B cell (primary cell): ENCODE results near the gene CDK6. TPM values are rescaled to one million over a fixed set of nuclear protein-coding genes. Genes with fewer than 3 reads are reported as not detected.

Experiments
- ATAC-seq: fragments of 200-7000 bp; cut with Tn5 transposase; one replicate; pipeline ENCODE4 v1.10.0; 2021; ENCODE audit warnings: low read depth, mild to moderate bottlenecking, moderate number of reproducible peaks, moderate library complexity
- CTCF ChIA-PET: fragments of 350-600 bp; sonication (Branson Sonifier 250); formaldehyde crosslinking; loops from one replicate; lab custom pipeline; 2021; ENCODE audit warnings: antibody characterized with exemption, inconsistent platforms; lab: Charles Lee
- POLR2A ChIA-PET: fragments of 350-600 bp; sonication (Branson Sonifier 250); formaldehyde crosslinking; loops from one replicate; lab custom pipeline; 2021; ENCODE audit warnings: antibody characterized with exemption; lab: Charles Lee
- DNase-seq: peaks from one replicate; pipeline ENCODE4 v3.0.0; 2013
- H2AFZ ChIP-seq: 2 replicates; pipeline ENCODE4 v1.6.1; 2012; ENCODE audit warnings: mild to moderate bottlenecking, low read depth, low read length; ENCODE audit not compliant: insufficient read depth, poor library complexity, severe bottlenecking
- H3K27ac ChIP-seq, 2 donors: 1 replicate in 1 of 2; 2 replicates in 1 of 2; pipeline ENCODE4 v1.5.1; 2012 to 2013; ENCODE audit warnings: low read length in 2 of 2, mild to moderate bottlenecking in 2 of 2, moderate library complexity in 1 of 2
- H3K27me3 ChIP-seq, 4 experiments: fragments of 200-600 bp in 1 of 4; sonication (generic) in 1 of 4; replicated peaks in 1 of 4; 1 replicate in 2 of 4; 2 replicates in 2 of 4; pipeline versions ENCODE4 v1.6.1 to v1.7.0; 2013 to 2016; ENCODE audit warnings: low read length in 3 of 4, mild to moderate bottlenecking in 2 of 4, mixed read lengths in 1 of 4, moderate library complexity in 1 of 4; ENCODE audit not compliant: insufficient read depth in 4 of 4, control insufficient read depth in 3 of 4; ENCODE audit errors: control extremely low read depth in 1 of 4
- H3K36me3 ChIP-seq, 2 experiments: replicated peaks in 1 of 2; 1 replicate in 1 of 2; 2 replicates in 1 of 2; pipeline versions ENCODE4 v1.6.1 to v1.7.1; 2013; ENCODE audit warnings: low read length in 1 of 2; ENCODE audit not compliant: insufficient read depth in 2 of 2, control insufficient read depth in 1 of 2; ENCODE audit errors: control extremely low read depth in 1 of 2, extremely low read depth in 1 of 2
- H3K4me1 ChIP-seq, 2 donors: fragments of 200-600 bp in 1 of 2; sonication (generic) in 1 of 2; 1 replicate in 1 of 2; 2 replicates in 1 of 2; pipeline versions ENCODE4 v1.5.1 to v1.6.1; 2013 to 2017; ENCODE audit warnings: low read length in 2 of 2; ENCODE audit not compliant: control insufficient read depth in 2 of 2, insufficient read depth in 2 of 2
- H3K4me2 ChIP-seq: replicated peaks from 2 replicates; pipeline ENCODE3; 2012; ENCODE audit warnings: mild to moderate bottlenecking, low read depth, low read length; ENCODE audit not compliant: poor library complexity, severe bottlenecking
- H3K4me3 ChIP-seq, 5 experiments: fragments of 200-600 bp in 1 of 5; sonication (generic) in 1 of 5; 1 replicate in 3 of 5; 2 replicates in 2 of 5; pipeline versions ENCODE4 v1.5.1 to v1.7.0; 2011 to 2016; ENCODE audit warnings: low read length in 4 of 5, mild to moderate bottlenecking in 4 of 5, low read depth in 2 of 5, control low read depth in 1 of 5, moderate library complexity in 1 of 5; ENCODE audit not compliant: insufficient read depth in 1 of 5; ENCODE audit errors: control extremely low read depth in 1 of 5, extremely low read depth in 1 of 5
- H3K79me2 ChIP-seq: fragments of 200-600 bp; sonication (generic); one replicate; pipeline ENCODE4 v1.6.0; 2016; ENCODE audit warnings: low read length; ENCODE audit not compliant: control insufficient read depth, insufficient read depth
- H3K9ac ChIP-seq: fragments of 200-600 bp; sonication (generic); 2 replicates; pipeline ENCODE4 v1.6.1; 2017; ENCODE audit warnings: mild to moderate bottlenecking, low read length, moderate library complexity
- H3K9me3 ChIP-seq, 3 donors: one replicate each; pipeline versions ENCODE4 v1.6.1 to v1.7.1; 2013; ENCODE audit warnings: low read length in 2 of 3; ENCODE audit not compliant: control insufficient read depth in 2 of 3, insufficient read depth in 1 of 3; ENCODE audit errors: control extremely low read depth in 1 of 3
- H4K20me1 ChIP-seq: 2 replicates; pipeline ENCODE4 v1.6.0; 2012; ENCODE audit warnings: mild to moderate bottlenecking, low read length; ENCODE audit not compliant: insufficient read depth, control insufficient read depth, poor library complexity, severe bottlenecking
- H3K27ac Mint-ChIP-seq: one replicate; pipeline ENCODE4 v1.8.0; 2021; ENCODE audit warnings: mixed read lengths
- H3K27me3 Mint-ChIP-seq: one replicate; pipeline ENCODE4 v1.8.0; 2021; ENCODE audit warnings: mixed read lengths
- H3K4me1 Mint-ChIP-seq: one replicate; pipeline ENCODE4 v1.8.0; 2021; ENCODE audit warnings: mixed read lengths
- H3K4me3 Mint-ChIP-seq: one replicate; pipeline ENCODE4 v1.8.0; 2021; ENCODE audit warnings: mixed read lengths
- H3K9me3 Mint-ChIP-seq: one replicate; pipeline ENCODE4 v1.8.0; 2022; ENCODE audit warnings: mixed read lengths; ENCODE audit not compliant: insufficient read depth
- CTCF ChIP-seq: fragments of 200-600 bp; IDR thresholded peaks from one replicate; pipeline ENCODE4 v1.8.0; 2022; ENCODE audit warnings: antibody characterized with exemption, mild to moderate bottlenecking
- EZH2 ChIP-seq: IDR thresholded peaks from 2 replicates; pipeline ENCODE4 v1.6.1; 2012; ENCODE audit warnings: borderline replicate concordance, low read depth, mild to moderate bottlenecking, moderate library complexity, low read length; ENCODE audit not compliant: insufficient read depth, poor library complexity, severe bottlenecking
- WGBS: methylation state at CpG from one replicate; pipeline ENCODE4 v1.1.5; 2013; ENCODE audit warnings: missing lambda C conversion rate; ENCODE audit not compliant: insufficient coverage; 5-methylcytosine and 5-hydroxymethylcytosine counted together
- intact Hi-C: fragments of 100-400 bp; cut with micrococcal nuclease; formaldehyde crosslinking; loops from one replicate; pipeline ENCODE4 v1.10.0; 2022
- polyA plus RNA-seq: library from polyadenylated mRNA; depleted of rRNA; stranded (reverse); fragments of >200 nt; gene quantifications from 2 replicates; pipeline ENCODE4 v1.2.3, GENCODE V29; 2012
- total RNA-seq, 2 donors: library from RNA; stranded (reverse); fragments of 120-200 nt in 1 of 2; gene quantifications; 1 replicate in 1 of 2; 2 replicates in 1 of 2; pipeline versions ENCODE4 v1.2.3 to v1.2.4, GENCODE V29; 2013 to 2022

Gene CDK6
- total and polyA plus RNA-seq, 2 donors (not counting 1 experiment from before 2014, with no cell fraction given) = 3.0 to 14.6 TPM

DNA sequence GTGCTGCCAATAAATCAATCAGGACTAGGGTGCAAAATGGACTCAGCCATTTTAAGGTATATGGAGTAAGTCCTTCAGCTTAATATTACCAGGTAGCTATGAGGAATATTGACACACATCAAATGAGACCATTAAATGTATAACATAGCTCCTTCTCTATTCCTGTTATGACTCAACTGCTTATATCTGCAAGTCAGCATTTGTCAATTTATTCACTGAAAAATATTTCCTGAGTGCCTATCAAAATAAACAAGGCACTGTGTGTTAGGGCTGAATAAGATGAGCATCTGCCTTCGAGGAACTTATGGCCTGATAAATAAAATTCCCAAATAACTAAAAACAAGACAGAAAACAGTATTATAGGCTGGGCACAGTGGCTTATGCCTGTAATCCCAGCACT lies 113.8 kb downstream of the CDK6 start:
- TF ChIP-seq EZH2 (no peak), CTCF (no peak)
- Histone ChIP-seq H3K4me2 (no peak overlapping the region), H3K4me1 (peaks cover 12 to 15% of the 10 kb centered on the region in 2 donors), H3K4me3 (no peak overlapping the region), H3K36me3 (peaks cover 4 to 6% of the 10 kb centered on the region in 2 experiments), H2AFZ (no peak overlapping the region), H3K27me3 (no peaks in the 10 kb centered on the region), H4K20me1 (no peaks in the 10 kb centered on the region), H3K9ac (no peak overlapping the region), H3K27ac (no peak overlapping the region), H3K79me2 (no peaks in the 10 kb centered on the region), H3K9me3 (no peaks in the 10 kb centered on the region)
- ATAC-seq = no peak
- CTCF ChIA-PET = interaction anchor here (1.1 kb wide), 1 partner anchor 9 kb away, joined by 3 read pairs; no protein-coding TSS in a partner anchor
- DNase-seq = no peak
- no peak overlapping the region for H3K4me3 Mint-ChIP-seq
- POLR2A ChIA-PET = no interaction called here
- no peak overlapping the region for H3K27ac Mint-ChIP-seq
- H3K4me1 Mint-ChIP-seq = peaks cover 24% of the 10 kb centered on the region
- H3K27me3 Mint-ChIP-seq = no peaks in the 10 kb centered on the region
- H3K9me3 Mint-ChIP-seq = peaks cover 2% of the 10 kb centered on the region
- whole genome bisulfite sequencing = no CpG with 5 or more reads among the region's 1 CpG
- intact Hi-C loops = no loop called here

GRCh38 chr7:92720604-92721350 lies 115.6 kb downstream of the CDK6 start:
- no peak for TF ChIP-seq CTCF
- TF ChIP-seq EZH2 = no peak
- no peak overlapping the region for H3K4me3 Mint-ChIP-seq

More at GRCh38 chr7:92720604-92721350, 115.6 kb downstream of the CDK6 start:
- Mint-ChIP-seq H3K27me3 (no peaks in the 10 kb centered on the region), H3K9me3 (peaks cover 2% of the 10 kb centered on the region), H3K27ac (no peak overlapping the region), H3K4me1 (peaks cover 26% of the 10 kb centered on the region)
- no peak overlapping the region for H2AFZ ChIP-seq
- H3K9me3 ChIP-seq = no peaks in the 10 kb centered on the region
- H3K4me3 ChIP-seq = no peak overlapping the region
- intact Hi-C loops = no loop called here
- H3K36me3 ChIP-seq = peaks cover 4 to 6% of the 10 kb centered on the region in 2 experiments
- no peak for ATAC-seq
- POLR2A ChIA-PET = no interaction called here
- H3K4me2 ChIP-seq = no peak overlapping the region
- WGBS = 77% methylated on average over 3 of the region's 4 CpGs
- no peaks in the 10 kb centered on the region for H4K20me1 ChIP-seq
- H3K9ac ChIP-seq = no peak overlapping the region
- CTCF ChIA-PET = no interaction called here
- H3K4me1 ChIP-seq = peaks cover 13 to 16% of the 10 kb centered on the region in 2 donors
- H3K79me2 ChIP-seq = no peaks in the 10 kb centered on the region
- no peaks in the 10 kb centered on the region for H3K27me3 ChIP-seq
- H3K27ac ChIP-seq = no peak overlapping the region
- no peak for DNase-seq
